ENCODE data around the gene ANKRD1. TPM values are rescaled to one million over a fixed set of nuclear protein-coding genes. Genes with fewer than 3 reads are reported as not detected.

The ANKRD1 gene
- total and polyA plus RNA-seq, 2 donors (not counting 1 experiment from before 2014, with no cell fraction given): under 0.01 to 13.1 TPM

- no peak overlapping the region for H3K4me3 ChIP-seq (replicated peaks in 1 of 4; ENCODE audit: control extremely low read depth in 1 of 4, insufficient read depth in 1 of 4, low read depth in 3 of 4, low read length in 4 of 4)
- no peak overlapping the region for H3K4me2 ChIP-seq (ENCODE audit: extremely low read depth, insufficient read depth, low read length)
- H3K9me3 ChIP-seq (ENCODE audit: control insufficient read depth, insufficient read depth, low read depth, low read length): no peaks in the 10 kb centered on the region
- DNase-seq (ENCODE audit: low read depth in 2 of 2): no peak
- no peaks in the 10 kb centered on the region for H4K20me1 ChIP-seq (ENCODE audit: control insufficient read depth, extremely low read depth, insufficient read depth, low read length)
- TF ChIP-seq CTCF (conservative IDR thresholded peaks at IDR 0.05 in 1 of 2, IDR thresholded peaks at IDR 0.05 in 1 of 2; ENCODE audit: low read depth in 1 of 2, low read length in 2 of 2) (no peak), EZH2 (IDR thresholded peaks at IDR 0.05; ENCODE audit: low read length, missing control alignments) (no peak)
- H3K27ac ChIP-seq (ENCODE audit: insufficient read depth, low read length): no peak overlapping the region
- H3K79me2 ChIP-seq (ENCODE audit: control insufficient read depth, insufficient read depth, low read length): no peaks in the 10 kb centered on the region
- H3K4me1 ChIP-seq (ENCODE audit: control insufficient read depth, extremely low read depth, insufficient read depth, low read length): peaks cover 5% of the 10 kb centered on the region
- no peak overlapping the region for H3K9ac ChIP-seq (ENCODE audit: insufficient read depth, low read length)
- no peaks in the 10 kb centered on the region for H3K36me3 ChIP-seq (ENCODE audit: control insufficient read depth, insufficient read depth, low read length)
- no peaks in the 10 kb centered on the region for H3K27me3 ChIP-seq (ENCODE audit: control insufficient read depth, insufficient read depth, low read length)
- no peak overlapping the region for H2AFZ ChIP-seq (ENCODE audit: low read length)
Observed at GRCh38 chr10:90939648-90940047, 18.8 kb upstream of the ANKRD1 start.

GRCh38 chr10:90939116-90939515 is 18.2 kb upstream of the ANKRD1 start:
- Histone ChIP-seq H2AFZ (ENCODE audit: low read length) (no peak overlapping the region), H3K4me3 (replicated peaks in 1 of 4; ENCODE audit: control extremely low read depth in 1 of 4, insufficient read depth in 1 of 4, low read depth in 3 of 4, low read length in 4 of 4) (no peak overlapping the region), H3K27me3 (ENCODE audit: control insufficient read depth, insufficient read depth, low read length) (no peaks in the 10 kb centered on the region), H3K9me3 (ENCODE audit: control insufficient read depth, insufficient read depth, low read depth, low read length) (no peaks in the 10 kb centered on the region), H3K36me3 (ENCODE audit: control insufficient read depth, insufficient read depth, low read length) (no peaks in the 10 kb centered on the region), H3K9ac (ENCODE audit: insufficient read depth, low read length) (no peak overlapping the region), H3K79me2 (ENCODE audit: control insufficient read depth, insufficient read depth, low read length) (no peaks in the 10 kb centered on the region), H4K20me1 (ENCODE audit: control insufficient read depth, extremely low read depth, insufficient read depth, low read length) (no peaks in the 10 kb centered on the region), H3K4me2 (ENCODE audit: extremely low read depth, insufficient read depth, low read length) (no peak overlapping the region), H3K4me1 (ENCODE audit: control insufficient read depth, extremely low read depth, insufficient read depth, low read length) (peaks cover 5% of the 10 kb centered on the region), H3K27ac (ENCODE audit: insufficient read depth, low read length) (no peak overlapping the region)
- TF ChIP-seq CTCF (conservative IDR thresholded peaks at IDR 0.05 in 1 of 2, IDR thresholded peaks at IDR 0.05 in 1 of 2; ENCODE audit: low read depth in 1 of 2, low read length in 2 of 2): no peak
- no peak for TF ChIP-seq EZH2 (IDR thresholded peaks at IDR 0.05; ENCODE audit: low read length, missing control alignments)
- no peak for DNase-seq (ENCODE audit: low read depth in 2 of 2)

GRCh38 chr10:90937645-90938258 is 16.9 kb upstream of the ANKRD1 start:
- peaks cover 5% of the 10 kb centered on the region for H3K4me1 ChIP-seq (ENCODE audit: control insufficient read depth, extremely low read depth, insufficient read depth, low read length)
- H3K9ac ChIP-seq (ENCODE audit: insufficient read depth, low read length): no peak overlapping the region
- H4K20me1 ChIP-seq (ENCODE audit: control insufficient read depth, extremely low read depth, insufficient read depth, low read length): no peaks in the 10 kb centered on the region
- H3K79me2 ChIP-seq (ENCODE audit: control insufficient read depth, insufficient read depth, low read length): no peaks in the 10 kb centered on the region
- H3K27me3 ChIP-seq (ENCODE audit: control insufficient read depth, insufficient read depth, low read length): no peaks in the 10 kb centered on the region
- no peak overlapping the region for H3K27ac ChIP-seq (ENCODE audit: insufficient read depth, low read length)
- no peaks in the 10 kb centered on the region for H3K9me3 ChIP-seq (ENCODE audit: control insufficient read depth, insufficient read depth, low read depth, low read length)
- DNase-seq (ENCODE audit: low read depth in 2 of 2): no peak
- no peak for TF ChIP-seq EZH2 (IDR thresholded peaks at IDR 0.05; ENCODE audit: low read length, missing control alignments)
- TF ChIP-seq CTCF (conservative IDR thresholded peaks at IDR 0.05 in 1 of 2, IDR thresholded peaks at IDR 0.05 in 1 of 2; ENCODE audit: low read depth in 1 of 2, low read length in 2 of 2): no peak
- no peak overlapping the region for H3K4me3 ChIP-seq (replicated peaks in 1 of 4; ENCODE audit: control extremely low read depth in 1 of 4, insufficient read depth in 1 of 4, low read depth in 3 of 4, low read length in 4 of 4)
- no peaks in the 10 kb centered on the region for H3K36me3 ChIP-seq (ENCODE audit: control insufficient read depth, insufficient read depth, low read length)
- no peak overlapping the region for H3K4me2 ChIP-seq (ENCODE audit: extremely low read depth, insufficient read depth, low read length)
- no peak overlapping the region for H2AFZ ChIP-seq (ENCODE audit: low read length)

All from fibroblast of lung (primary cell).